ENCODE results near the gene OTUB1. TPM values are rescaled to one million over a fixed set of nuclear protein-coding genes. Genes with fewer than 3 reads are reported as not detected.

The OTUB1 gene
- total RNA-seq, 1 donor, result 62.7 TPM

- DNase-seq (ENCODE audit: low read depth in 2 of 3, low spot score in 2 of 3), result no peak
These were observed 34.9 kb downstream of the OTUB1 start for GRCh38 chr11:64020976-64021756.

- no peak for DNase-seq (ENCODE audit: low read depth in 2 of 3, low spot score in 2 of 3)
These were observed 35.5 kb downstream of the OTUB1 start for GRCh38 chr11:64021757-64022093.

- no peak for DNase-seq (ENCODE audit: low read depth in 2 of 3, low spot score in 2 of 3)
These were observed 36.0 kb downstream of the OTUB1 start for GRCh38 chr11:64022125-64022784.

GRCh38 chr11:64023712-64024710 is 37.8 kb downstream of the OTUB1 start:
- no peak for DNase-seq (ENCODE audit: low read depth in 2 of 3, low spot score in 2 of 3)

DNA sequence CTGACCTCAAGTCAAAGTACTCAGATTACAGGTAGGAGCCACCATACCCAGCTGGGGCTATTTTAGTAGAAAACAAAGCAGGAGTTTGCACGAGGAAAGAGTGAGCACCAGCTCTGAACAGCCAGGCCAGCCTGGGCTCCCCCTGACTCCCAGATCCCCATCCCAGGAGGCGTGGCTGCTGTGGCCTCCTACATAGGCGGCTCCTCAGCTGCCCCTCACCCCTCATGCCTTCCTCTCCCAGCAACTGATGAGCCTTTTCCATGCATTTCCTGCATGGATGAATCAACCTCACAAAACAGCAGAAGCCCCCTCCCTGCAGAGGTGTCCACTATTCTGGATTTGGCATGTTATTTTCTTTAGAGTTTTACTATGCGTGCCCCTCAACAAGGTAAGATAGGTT is 39.0 kb downstream of the OTUB1 start:
- no peak for DNase-seq (ENCODE audit: low read depth in 2 of 3, low spot score in 2 of 3)

DNA sequence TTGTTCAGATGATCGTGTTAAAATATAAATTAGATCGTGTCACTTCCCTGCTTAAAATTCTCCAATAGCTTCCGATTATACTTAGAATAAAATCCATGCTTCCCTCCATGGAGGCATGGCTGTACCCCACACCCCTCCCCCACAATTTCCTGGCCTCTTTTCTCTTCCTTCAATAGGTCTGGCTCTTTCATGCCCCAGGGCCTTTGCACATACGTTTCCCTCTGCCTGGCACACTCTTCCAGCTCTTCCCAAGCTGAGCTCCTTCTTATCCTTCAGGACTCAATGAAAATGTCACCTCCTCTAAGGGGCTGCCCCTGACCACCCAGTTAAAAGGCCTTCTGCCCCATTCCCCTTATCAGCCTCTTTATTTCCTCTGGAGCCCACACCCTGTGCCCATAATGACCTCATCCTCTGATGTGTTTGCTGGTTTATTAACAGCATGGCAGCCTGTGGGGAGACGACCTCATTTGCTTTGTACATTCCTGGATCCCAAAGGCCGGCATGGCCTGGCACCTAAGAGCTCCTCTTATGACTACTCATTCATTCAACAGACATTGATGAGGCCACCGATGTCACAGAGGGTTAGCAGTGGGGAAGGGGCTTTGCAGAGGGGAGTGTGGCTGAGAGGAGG is 40.5 kb downstream of the OTUB1 start:
- DNase-seq (ENCODE audit: low read depth in 2 of 3, low spot score in 2 of 3), result no peak

- DNase-seq (ENCODE audit: low read depth in 2 of 3, low spot score in 2 of 3), result peak in 1 of 3 donors; percentile 51
These were observed 41.6 kb downstream of the OTUB1 start for GRCh38 chr11:64027651-64028397.

DNA sequence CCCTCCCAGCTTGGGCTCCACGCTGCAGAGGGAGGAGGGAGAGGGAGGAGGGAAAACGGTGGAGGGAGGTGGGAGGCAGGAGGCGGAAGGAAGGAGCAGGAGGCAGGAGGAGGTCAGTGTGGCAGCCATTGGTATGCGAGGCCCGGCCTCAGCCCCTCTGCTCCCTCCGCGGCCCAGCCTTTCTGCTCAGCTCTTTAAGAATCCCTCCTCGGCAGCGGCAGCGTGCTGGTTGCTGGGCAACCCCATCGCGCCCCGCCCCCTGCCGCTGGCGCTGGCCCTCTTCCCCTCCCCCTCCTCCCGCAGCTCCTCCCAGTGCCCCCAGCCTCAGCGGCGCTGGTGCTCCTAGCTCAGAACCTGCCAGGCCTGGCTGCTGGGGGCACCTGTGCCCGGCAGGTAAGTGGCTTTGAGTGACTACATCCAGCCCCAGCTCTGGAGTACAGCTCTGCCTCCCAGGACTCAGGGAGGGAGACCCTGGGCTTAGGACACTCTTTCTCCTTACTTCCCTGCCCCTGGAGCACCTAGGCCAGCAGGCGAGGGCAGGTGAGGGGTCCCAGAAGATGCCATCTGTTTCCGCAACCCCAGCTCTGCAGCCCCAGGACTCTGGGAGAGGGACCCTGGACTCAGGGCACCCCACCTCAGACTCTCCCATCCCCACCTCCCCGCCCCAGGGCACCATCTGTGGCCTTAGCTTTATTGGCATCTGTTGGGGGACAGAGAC is 42.3 kb downstream of the OTUB1 start:
- peak in 1 of 3 donors; percentile 33 for DNase-seq (ENCODE audit: low read depth in 2 of 3, low spot score in 2 of 3)

DNA sequence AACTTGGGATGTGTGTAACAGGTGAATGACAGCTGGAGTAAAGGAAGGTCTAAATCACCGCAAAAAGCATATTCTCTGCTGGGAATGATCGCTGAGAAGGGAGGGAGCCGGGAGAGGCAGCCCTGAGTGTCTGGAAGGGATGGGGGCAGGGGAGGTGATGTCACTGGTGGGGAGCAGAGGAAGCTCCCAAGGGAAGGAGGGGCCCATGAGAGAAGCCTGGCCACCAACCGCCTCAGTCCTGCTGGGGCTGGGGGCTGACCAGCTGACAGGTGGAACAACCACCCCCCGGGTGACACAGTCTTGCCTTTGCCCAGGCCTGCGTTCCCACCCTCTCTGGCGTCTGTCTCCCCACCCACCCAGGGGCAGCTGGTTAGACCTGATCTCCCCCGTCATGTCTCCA is 43.5 kb downstream of the OTUB1 start:
- no peak for DNase-seq (ENCODE audit: low read depth in 2 of 3, low spot score in 2 of 3)

GRCh38 chr11:64031001-64031400 is 44.8 kb downstream of the OTUB1 start:
- no peak for DNase-seq (ENCODE audit: low read depth in 2 of 3, low spot score in 2 of 3)

DNA sequence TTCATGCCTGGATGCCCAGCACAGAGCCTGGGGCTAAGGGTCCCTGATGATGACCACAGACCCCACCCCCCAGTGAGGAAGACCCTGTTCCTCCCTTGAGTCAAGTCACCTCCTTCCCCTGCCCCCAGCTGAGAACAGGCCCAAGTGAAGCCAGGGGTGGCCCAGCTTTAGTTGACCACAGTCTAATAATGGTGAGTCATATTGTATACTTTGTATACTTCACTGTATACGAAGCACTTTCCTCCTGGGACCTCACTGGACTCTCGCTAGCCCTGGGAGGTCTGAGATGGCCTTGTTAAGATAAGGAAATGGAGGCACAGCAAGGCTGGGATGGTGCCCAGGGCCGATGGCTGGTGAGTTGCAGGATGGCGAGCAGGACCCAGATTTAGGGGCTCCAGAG is 45.8 kb downstream of the OTUB1 start:
- DNase-seq (ENCODE audit: low read depth in 2 of 3, low spot score in 2 of 3), result no peak

GRCh38 chr11:64034411-64034811 is 48.2 kb downstream of the OTUB1 start:
- peak in 1 of 3 donors; percentile 17 for DNase-seq (ENCODE audit: low read depth in 2 of 3, low spot score in 2 of 3)

- no peak for DNase-seq (ENCODE audit: low read depth in 2 of 3, low spot score in 2 of 3)
These were observed 48.9 kb downstream of the OTUB1 start for GRCh38 chr11:64035081-64035524.

GRCh38 chr11:64035576-64035975 is 49.3 kb downstream of the OTUB1 start, which contains the start of gene FLRT1:
Gene FLRT1 (plus strand): TSS chr11:64035931. CDS start chr11:64116268, 80,337 bp downstream.
- no peak for DNase-seq (ENCODE audit: low read depth in 2 of 3, low spot score in 2 of 3)

DNA sequence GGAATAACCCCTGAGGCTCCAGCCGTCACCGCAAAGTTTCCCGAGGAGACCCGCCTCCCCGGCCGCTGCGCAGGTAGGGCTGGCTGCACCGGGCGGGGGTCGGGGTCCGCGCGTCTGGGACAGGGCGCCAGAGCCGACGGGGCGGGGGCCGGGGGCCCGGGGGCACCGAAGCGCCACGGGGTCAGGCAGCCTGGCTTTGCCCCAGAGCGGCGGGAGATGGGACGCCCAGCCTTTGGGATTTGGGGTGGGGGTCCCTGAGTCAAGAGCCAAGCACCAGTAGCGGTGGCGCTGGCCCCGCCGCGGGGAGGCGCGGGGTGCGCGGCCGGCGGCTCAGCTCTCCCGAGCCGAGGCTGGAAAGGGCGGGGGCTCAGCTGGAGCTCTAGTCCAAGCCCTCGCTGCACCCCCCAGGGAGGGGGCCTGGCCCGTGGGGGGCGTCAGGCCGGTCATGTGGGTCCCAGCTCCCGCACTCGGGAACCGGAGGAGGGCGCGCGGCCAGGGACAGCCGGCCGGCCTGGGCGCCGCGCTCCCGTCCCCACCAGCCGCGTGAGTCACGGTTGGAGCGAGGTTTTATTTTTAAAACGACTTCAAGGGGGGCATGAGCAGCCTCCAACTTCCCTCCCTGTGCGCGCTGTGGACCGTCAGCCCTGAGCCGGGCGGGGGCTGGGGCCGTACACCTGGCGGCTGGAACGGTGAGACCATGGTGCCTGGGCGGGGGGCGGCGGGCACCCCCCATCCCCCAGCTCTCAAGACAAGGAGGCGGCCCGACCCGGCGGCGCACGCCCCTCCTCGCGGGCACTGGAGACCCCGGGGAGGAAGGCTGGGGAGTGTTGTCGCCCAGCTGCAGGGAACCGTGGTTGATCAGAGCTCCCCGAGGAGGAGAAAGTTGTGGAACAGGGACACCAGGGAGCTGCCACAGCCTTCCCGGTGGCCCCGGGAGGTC is 50.1 kb downstream of the OTUB1 start:
- DNase-seq (ENCODE audit: low read depth in 2 of 3, low spot score in 2 of 3), result peak in 2 of 3 donors; percentile 60 to 63

GRCh38 chr11:64037027-64037634 is 50.9 kb downstream of the OTUB1 start:
- no peak for DNase-seq (ENCODE audit: low read depth in 2 of 3, low spot score in 2 of 3)

DNA sequence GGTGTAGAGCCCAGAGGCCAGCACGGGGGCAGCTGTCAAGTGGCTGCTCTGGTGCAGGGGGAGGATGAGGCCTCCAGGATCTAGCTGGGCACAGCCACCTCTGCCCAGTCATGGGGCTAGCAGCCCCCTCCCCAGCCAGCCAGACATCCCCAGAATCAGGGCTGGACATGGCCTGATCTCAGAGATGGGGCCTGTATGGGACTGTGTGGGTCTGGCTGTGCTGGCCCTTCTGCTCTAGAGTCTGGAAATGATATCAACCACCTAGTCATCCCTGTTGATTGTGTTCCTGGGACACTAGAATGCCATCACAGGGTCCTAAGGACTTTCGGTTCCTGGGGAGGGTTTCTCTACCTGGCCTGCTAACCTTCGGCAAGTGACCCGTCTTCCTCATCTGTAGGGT is 52.3 kb downstream of the OTUB1 start:
- no peak for DNase-seq (ENCODE audit: low read depth in 2 of 3, low spot score in 2 of 3)
